H54 (cell line): Measurements from ENCODE around the gene WNT6.

Experiments
- DNase-seq: peaks from one replicate; pipeline ENCODE4 v3.0.0; 2011; ENCODE audit warnings: low spot score, mixed read lengths; ENCODE audit not compliant: insufficient read length
- FAIRE-seq: peaks from 3 replicates; lab custom pipeline; 2011; peaks lifted over from hg19 to GRCh38; lab: Jason Lieb, UNC
- POLR2A ChIP-seq: IDR thresholded peaks from 2 replicates; pipeline ENCODE4 v1.6.1; 2011; ENCODE audit warnings: low read depth, mild to moderate bottlenecking, low read length

WNT6 gene

GRCh38 chr2:218822622-218823021 is 37.0 kb upstream of the WNT6 start:
- DNase-seq (no peak), FAIRE-seq (no peak)
- no peak for TF ChIP-seq POLR2A

GRCh38 chr2:218823196-218823855 is 36.3 kb upstream of the WNT6 start:
- no peak for TF ChIP-seq POLR2A
- FAIRE-seq = no peak
- DNase-seq = no peak

GRCh38 chr2:218824004-218824403 is 35.6 kb upstream of the WNT6 start:
- FAIRE-seq = no peak
- no peak for DNase-seq
- TF ChIP-seq POLR2A = no peak

GRCh38 chr2:218826791-218827190 is 32.8 kb upstream of the WNT6 start:
- no peak for TF ChIP-seq POLR2A
- DNase-seq = no peak
- no peak for FAIRE-seq

GRCh38 chr2:218827701-218828476 is 31.7 kb upstream of the WNT6 start:
- DNase-seq (no peak), FAIRE-seq (no peak)
- TF ChIP-seq POLR2A = no peak

- DNase-seq (no peak), FAIRE-seq (no peak)
- TF ChIP-seq POLR2A = no peak
Observed at GRCh38 chr2:218828477-218828778, 31.2 kb upstream of the WNT6 start.

GRCh38 chr2:218829868-218830451 is 29.6 kb upstream of the WNT6 start:
- FAIRE-seq (no peak), DNase-seq (no peak)
- TF ChIP-seq POLR2A = no peak

GRCh38 chr2:218830526-218831306 is 28.9 kb upstream of the WNT6 start:
- no peak for TF ChIP-seq POLR2A
- FAIRE-seq = no peak

GRCh38 chr2:218831378-218831990 is 28.1 kb upstream of the WNT6 start, which contains the start of gene PRKAG3:
TSS of gene PRKAG3 (minus strand) at chr2:218831803.
- TF ChIP-seq POLR2A = no peak
- DNase-seq (no peak), FAIRE-seq (no peak)

More at GRCh38 chr2:218830526-218831306, 28.9 kb upstream of the WNT6 start:
- no peak for DNase-seq

- no peak for TF ChIP-seq POLR2A
- FAIRE-seq = no peak
- no peak for DNase-seq
Observed at GRCh38 chr2:218832081-218832480, 27.5 kb upstream of the WNT6 start.

GRCh38 chr2:218832520-218832919 is 27.1 kb upstream of the WNT6 start:
- DNase-seq = peak; percentile 87
- TF ChIP-seq POLR2A = no peak
- peak; percentile 88 for FAIRE-seq

GRCh38 chr2:218833023-218833609 is 26.5 kb upstream of the WNT6 start:
- TF ChIP-seq POLR2A = no peak
- no peak for FAIRE-seq
- DNase-seq = no peak

GRCh38 chr2:218834685-218835084 is 24.9 kb upstream of the WNT6 start:
- DNase-seq (peak; percentile 57), FAIRE-seq (peak; percentile 81)
- TF ChIP-seq POLR2A = no peak

GRCh38 chr2:218837495-218837894 is 22.1 kb upstream of the WNT6 start:
- no peak for TF ChIP-seq POLR2A
- FAIRE-seq (no peak), DNase-seq (no peak)
